ENCODE measurements around the gene FOXC2.

The FOXC2 gene

DNA sequence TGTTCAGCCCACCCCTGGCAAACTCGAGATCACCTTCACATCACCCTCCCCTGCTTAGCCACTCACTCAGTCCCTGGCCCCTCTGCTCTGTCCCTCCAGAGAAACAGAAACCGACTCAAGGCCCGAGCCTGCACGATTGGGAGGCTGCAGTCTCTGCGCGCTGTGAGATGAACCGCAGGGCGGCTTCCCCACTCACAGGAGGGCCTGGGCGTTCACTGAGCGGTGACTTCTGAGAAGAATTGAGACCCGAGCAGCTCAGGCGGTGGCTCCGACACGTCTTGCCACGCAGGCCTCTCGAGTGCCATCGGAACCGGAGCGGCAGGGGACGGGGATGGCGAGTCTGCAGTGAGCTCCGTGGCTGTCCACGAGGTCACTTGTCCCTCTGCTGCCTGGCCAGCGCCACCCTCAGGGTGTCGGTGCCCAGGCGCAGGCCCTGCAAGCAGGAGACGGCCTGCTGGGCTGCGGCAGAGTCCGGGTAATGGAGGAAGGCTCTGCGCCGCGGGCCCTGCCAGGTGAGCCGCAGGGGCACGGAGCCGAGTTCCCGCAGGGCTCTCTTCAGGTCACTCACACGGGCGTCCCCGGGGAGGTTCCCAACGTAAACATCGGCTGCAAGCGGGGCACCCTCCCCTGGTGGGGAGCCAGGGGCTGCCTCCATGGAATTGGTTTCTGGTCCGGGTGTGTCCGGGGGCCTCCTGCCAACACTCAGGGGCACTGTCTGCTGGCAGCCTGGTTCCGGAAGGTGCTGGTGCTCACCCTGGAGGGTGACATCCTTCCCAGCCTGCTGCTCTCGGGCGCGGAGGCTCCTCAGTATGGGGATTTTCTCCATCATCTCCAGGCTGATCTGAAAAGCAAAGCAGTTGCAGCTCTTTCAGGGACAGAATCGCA, 34.7 kb upstream of the FOXC2 start:
- peaks cover 19% of the 10 kb centered on the region for H3K36me3 ChIP-seq (ENCODE audit: insufficient read depth, low read length)
- no peak overlapping the region for H2AFZ ChIP-seq (ENCODE audit: low read depth, low read length)
- no peaks in the 10 kb centered on the region for H3K79me2 ChIP-seq (ENCODE audit: insufficient read depth, low read length)
- H3K9me3 ChIP-seq (ENCODE audit: insufficient read depth, low read length, severe bottlenecking): no peaks in the 10 kb centered on the region
- no peaks in the 10 kb centered on the region for H4K20me1 ChIP-seq (ENCODE audit: insufficient read depth, low read length)
- no peak overlapping the region for H3K4me2 ChIP-seq (ENCODE audit: insufficient read depth, low read length)
- no peaks in the 10 kb centered on the region for H3K27me3 ChIP-seq (ENCODE audit: insufficient read depth, low read length, poor library complexity)
- TF ChIP-seq, protein P1, sequence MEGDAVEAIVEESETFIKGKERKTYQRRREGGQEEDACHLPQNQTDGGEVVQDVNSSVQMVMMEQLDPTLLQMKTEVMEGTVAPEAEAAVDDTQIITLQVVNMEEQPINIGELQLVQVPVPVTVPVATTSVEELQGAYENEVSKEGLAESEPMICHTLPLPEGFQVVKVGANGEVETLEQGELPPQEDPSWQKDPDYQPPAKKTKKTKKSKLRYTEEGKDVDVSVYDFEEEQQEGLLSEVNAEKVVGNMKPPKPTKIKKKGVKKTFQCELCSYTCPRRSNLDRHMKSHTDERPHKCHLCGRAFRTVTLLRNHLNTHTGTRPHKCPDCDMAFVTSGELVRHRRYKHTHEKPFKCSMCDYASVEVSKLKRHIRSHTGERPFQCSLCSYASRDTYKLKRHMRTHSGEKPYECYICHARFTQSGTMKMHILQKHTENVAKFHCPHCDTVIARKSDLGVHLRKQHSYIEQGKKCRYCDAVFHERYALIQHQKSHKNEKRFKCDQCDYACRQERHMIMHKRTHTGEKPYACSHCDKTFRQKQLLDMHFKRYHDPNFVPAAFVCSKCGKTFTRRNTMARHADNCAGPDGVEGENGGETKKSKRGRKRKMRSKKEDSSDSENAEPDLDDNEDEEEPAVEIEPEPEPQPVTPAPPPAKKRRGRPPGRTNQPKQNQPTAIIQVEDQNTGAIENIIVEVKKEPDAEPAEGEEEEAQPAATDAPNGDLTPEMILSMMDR (IDR thresholded peaks at IDR 0.05; ENCODE audit: borderline replicate concordance, extremely low read depth, low read length, poor library complexity, severe bottlenecking): no peak
- no peak overlapping the region for H3K4me3 ChIP-seq (ENCODE audit: low read depth in 1 of 2, low read length in 2 of 2)
- ATAC-seq (ENCODE audit: insufficient read depth, low read depth) (no peak), DNase-seq (no peak)
- H3K4me1 ChIP-seq (ENCODE audit: insufficient read depth, low read length): no peaks in the 10 kb centered on the region
- H3K9ac ChIP-seq (ENCODE audit: low read depth, low read length): no peak overlapping the region
- H3K27ac ChIP-seq (ENCODE audit: low read length): no peak overlapping the region

DNA sequence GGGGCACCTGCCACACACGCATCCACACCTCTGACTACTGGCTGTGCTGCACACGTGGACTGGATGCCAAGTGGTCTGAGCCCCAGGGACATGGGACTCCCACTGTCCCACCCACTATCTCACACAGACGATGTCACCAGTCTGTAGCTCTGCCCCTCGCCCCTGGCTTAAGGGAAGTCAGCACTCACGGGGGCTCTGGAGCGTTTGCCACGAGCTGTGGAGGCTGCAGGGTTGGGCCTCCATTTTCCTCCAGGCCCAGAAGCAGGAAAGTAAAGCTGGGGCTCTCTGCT, 34.2 kb upstream of the FOXC2 start:
- H3K9me3 ChIP-seq (ENCODE audit: insufficient read depth, low read length, severe bottlenecking): no peaks in the 10 kb centered on the region
- peaks cover 19% of the 10 kb centered on the region for H3K36me3 ChIP-seq (ENCODE audit: insufficient read depth, low read length)
- no peak overlapping the region for H3K9ac ChIP-seq (ENCODE audit: low read depth, low read length)
- DNase-seq (no peak), ATAC-seq (ENCODE audit: insufficient read depth, low read depth) (no peak)
- TF ChIP-seq EZH2 (IDR thresholded peaks at IDR 0.05; ENCODE audit: borderline replicate concordance, low read depth, low read length, severe bottlenecking): no peak
- TF ChIP-seq, protein P1 (IDR thresholded peaks at IDR 0.05; ENCODE audit: borderline replicate concordance, extremely low read depth, low read length, poor library complexity, severe bottlenecking): no peak
- no peak overlapping the region for H3K4me2 ChIP-seq (ENCODE audit: insufficient read depth, low read length)
- no peaks in the 10 kb centered on the region for H3K79me2 ChIP-seq (ENCODE audit: insufficient read depth, low read length)
- H3K27me3 ChIP-seq (ENCODE audit: insufficient read depth, low read length, poor library complexity): no peaks in the 10 kb centered on the region
- no peaks in the 10 kb centered on the region for H3K4me1 ChIP-seq (ENCODE audit: insufficient read depth, low read length)
- no peak overlapping the region for H3K27ac ChIP-seq (ENCODE audit: low read length)
- H4K20me1 ChIP-seq (ENCODE audit: insufficient read depth, low read length): no peaks in the 10 kb centered on the region
- no peak overlapping the region for H3K4me3 ChIP-seq (ENCODE audit: low read depth in 1 of 2, low read length in 2 of 2)
- no peak overlapping the region for H2AFZ ChIP-seq (ENCODE audit: low read depth, low read length)

DNA sequence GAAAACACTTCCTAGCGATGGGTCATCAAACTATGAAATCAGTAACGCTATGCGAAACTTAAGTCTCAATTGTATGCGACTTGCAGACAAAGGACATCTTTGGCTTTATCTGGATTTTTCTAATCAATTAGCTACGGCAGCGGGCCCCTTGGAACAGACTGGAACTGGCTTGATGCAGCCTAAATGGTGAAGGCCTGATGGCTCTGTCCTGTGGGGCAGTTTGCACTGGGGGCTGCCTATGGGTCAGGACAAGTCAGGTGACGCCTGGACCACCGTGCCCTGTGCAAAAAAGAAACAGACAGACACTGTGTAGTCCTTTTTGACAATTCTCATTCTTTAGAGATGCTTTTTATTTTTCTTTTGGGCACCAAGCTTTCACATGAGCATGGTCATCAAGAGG, 33.6 kb upstream of the FOXC2 start:
- H3K36me3 ChIP-seq (ENCODE audit: insufficient read depth, low read length): peaks cover 25% of the 10 kb centered on the region
- H3K4me2 ChIP-seq (ENCODE audit: insufficient read depth, low read length): no peak overlapping the region
- no peak overlapping the region for H3K4me3 ChIP-seq (ENCODE audit: low read depth in 1 of 2, low read length in 2 of 2)
- no peaks in the 10 kb centered on the region for H3K79me2 ChIP-seq (ENCODE audit: insufficient read depth, low read length)
- no peak overlapping the region for H3K9ac ChIP-seq (ENCODE audit: low read depth, low read length)
- H3K4me1 ChIP-seq (ENCODE audit: insufficient read depth, low read length): no peaks in the 10 kb centered on the region
- H3K27me3 ChIP-seq (ENCODE audit: insufficient read depth, low read length, poor library complexity): no peaks in the 10 kb centered on the region
- no peak overlapping the region for H3K27ac ChIP-seq (ENCODE audit: low read length)
- no peak for ATAC-seq (ENCODE audit: insufficient read depth, low read depth)
- no peak for DNase-seq
- no peak overlapping the region for H2AFZ ChIP-seq (ENCODE audit: low read depth, low read length)
- TF ChIP-seq, protein P1 (IDR thresholded peaks at IDR 0.05; ENCODE audit: borderline replicate concordance, extremely low read depth, low read length, poor library complexity, severe bottlenecking): no peak
- no peak for TF ChIP-seq EZH2 (IDR thresholded peaks at IDR 0.05; ENCODE audit: borderline replicate concordance, low read depth, low read length, severe bottlenecking)
- no peaks in the 10 kb centered on the region for H3K9me3 ChIP-seq (ENCODE audit: insufficient read depth, low read length, severe bottlenecking)
- H4K20me1 ChIP-seq (ENCODE audit: insufficient read depth, low read length): no peaks in the 10 kb centered on the region
